ENCODE data around the gene LINC01488.

Gene LINC01488

DNA sequence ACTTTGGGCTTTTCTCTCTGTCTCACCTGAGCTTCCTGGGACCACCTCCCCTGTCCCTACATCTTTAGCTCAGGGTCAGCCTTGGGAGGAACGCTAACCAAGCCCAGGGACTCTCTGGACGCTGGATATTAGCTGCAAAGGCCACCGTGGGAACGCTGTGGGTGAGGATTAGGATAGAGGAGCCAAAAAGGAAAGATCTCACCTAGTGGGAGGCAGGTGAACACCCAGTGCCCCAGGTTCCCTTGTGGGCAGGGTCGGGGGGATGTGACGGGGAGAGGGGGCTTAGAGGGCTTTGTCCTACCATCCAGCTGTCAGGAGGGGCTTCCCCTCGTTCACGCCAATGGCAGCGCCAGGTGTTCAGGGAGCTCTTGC is 50.2 kb downstream of the LINC01488 start:
- DNase-seq = no peak

DNA sequence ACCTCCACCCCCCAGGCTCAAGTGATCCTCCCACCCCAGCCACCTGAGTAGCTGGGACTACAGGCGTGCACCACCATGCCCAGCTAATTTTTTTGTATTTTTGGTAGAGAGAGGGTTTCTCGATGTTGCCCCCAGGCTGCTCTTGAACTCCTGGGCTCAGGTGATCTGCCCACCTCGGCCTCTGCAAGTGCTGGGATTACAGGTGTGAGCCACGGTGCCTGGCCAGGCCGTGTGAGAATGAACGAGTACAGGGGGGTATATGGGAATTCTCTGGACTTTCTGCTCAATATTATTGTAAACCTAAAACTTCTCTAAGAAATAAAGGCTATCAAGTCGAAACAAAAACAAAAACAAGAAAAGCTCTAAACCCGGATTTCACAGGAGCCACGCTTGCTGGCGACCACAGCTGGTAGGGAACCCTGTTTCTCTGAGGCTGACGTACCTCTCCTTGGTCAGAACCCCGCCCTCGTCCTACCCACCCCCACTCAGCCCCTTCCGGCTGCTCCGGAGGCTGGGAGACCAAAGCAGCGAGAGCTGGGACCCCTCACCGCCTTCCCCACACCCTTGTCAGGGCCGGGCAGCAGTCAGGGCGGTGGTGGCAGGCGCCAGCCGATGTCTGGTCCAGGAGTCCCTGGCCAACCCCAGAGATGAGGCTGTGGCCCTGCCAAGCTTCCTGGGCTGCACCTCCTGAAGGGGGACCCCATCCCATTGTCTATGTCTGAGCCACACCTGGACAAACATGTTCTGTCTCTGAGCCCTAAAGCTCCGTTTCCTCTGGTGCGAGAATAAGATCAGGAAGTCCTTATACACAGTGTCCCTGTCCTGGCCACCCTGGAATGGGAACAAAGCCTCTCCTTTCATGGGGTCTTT is 52.1 kb downstream of the LINC01488 start:
- no peak for DNase-seq

GRCh38 chr11:69534166-69534530 is 52.7 kb downstream of the LINC01488 start:
- DNase-seq = peak in 1 of 2 experiments; percentile 40

GRCh38 chr11:69535908-69536307 is 54.4 kb downstream of the LINC01488 start:
- DNase-seq = no peak

GRCh38 chr11:69536406-69536805 is 54.9 kb downstream of the LINC01488 start:
- DNase-seq = no peak

DNA sequence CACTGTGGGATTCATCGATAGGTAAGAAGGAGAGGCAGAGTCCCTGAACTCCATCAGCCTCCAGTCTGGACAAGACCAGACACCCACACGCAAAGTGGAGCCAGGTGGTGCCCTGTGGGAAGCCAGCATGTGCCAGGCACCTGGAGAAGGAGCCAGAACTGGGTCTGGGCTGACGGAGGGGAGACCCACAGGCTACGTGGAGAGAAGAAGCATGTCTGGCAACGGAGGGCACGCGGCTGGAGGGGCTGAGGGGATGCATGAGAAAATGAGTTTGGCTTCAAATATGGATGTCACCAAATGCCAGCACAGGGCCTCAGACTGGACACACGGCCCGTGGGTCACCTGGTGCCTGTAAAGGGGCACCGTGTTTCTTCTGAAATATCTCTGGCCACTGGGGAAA is 55.7 kb downstream of the LINC01488 start:
- no peak for DNase-seq

GRCh38 chr11:69537855-69538640 is 56.6 kb downstream of the LINC01488 start:
- DNase-seq = no peak

DNA sequence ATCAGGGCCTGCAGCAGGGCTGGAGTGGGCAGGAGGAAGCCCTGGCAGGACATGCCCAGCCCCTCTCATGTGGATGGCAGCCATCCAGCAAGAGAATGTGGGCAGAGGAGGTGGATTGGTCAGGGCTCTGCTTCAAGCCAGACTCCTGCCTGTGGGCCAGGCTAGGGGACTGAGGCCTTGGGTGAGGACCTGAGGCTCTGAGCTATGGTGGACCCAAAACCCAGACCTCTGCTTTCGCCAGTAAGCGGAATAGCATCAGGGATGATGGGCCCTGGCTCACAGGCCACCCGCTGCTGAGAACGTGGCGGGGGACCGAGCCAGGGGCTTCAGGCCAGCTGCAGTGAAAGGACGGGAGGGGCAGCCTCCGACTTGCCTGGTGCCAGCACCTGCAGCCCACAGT is 57.4 kb downstream of the LINC01488 start:
- no peak for DNase-seq

GRCh38 chr11:69539416-69540117 is 58.1 kb downstream of the LINC01488 start:
- no peak for DNase-seq

DNA sequence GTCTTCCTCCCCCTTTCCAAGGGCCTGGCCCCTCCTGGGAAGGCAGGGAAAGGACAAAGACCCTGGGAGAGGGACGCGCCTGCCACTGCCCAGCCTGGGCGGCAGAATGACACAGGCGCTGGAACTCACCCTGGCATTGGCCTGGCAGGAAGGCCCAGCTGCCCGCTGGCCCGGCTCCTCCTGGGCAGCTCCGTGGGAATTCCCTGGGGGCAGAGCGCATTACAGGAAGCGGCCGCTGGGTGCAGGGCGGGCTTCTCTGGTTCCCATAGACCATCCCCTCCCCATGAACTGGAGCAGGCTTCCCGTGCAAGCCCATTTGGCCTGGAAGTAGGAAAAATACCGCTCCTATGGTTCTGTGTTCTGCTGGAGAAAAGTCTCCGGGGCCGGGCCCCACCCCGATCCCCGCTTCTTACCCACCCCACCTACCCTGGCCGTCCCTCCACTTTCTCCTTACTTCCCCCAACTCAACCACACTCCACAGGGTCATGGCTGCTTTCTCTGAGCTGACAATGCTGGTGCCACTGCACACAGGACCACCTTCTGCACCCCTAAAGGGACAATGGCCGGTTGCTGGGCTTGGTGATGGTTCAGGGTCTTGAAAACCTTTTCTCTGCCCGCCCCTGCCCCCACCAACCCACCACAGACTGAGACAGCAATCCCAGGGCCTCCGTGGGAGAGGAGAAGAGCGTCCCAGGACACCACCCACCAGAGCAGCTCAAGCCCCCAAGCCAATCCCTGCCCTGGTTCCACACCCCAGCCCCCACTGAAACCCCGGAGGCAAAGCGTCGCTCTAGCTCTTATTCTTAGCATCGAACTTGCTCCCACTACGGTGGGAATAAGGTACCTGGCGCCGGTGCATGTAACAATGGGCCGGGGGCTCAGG is 58.9 kb downstream of the LINC01488 start:
- DNase-seq = peak in 1 of 2 experiments; percentile 74

- no peak for DNase-seq
These were observed 59.5 kb downstream of the LINC01488 start for GRCh38 chr11:69541001-69541285.

DNA sequence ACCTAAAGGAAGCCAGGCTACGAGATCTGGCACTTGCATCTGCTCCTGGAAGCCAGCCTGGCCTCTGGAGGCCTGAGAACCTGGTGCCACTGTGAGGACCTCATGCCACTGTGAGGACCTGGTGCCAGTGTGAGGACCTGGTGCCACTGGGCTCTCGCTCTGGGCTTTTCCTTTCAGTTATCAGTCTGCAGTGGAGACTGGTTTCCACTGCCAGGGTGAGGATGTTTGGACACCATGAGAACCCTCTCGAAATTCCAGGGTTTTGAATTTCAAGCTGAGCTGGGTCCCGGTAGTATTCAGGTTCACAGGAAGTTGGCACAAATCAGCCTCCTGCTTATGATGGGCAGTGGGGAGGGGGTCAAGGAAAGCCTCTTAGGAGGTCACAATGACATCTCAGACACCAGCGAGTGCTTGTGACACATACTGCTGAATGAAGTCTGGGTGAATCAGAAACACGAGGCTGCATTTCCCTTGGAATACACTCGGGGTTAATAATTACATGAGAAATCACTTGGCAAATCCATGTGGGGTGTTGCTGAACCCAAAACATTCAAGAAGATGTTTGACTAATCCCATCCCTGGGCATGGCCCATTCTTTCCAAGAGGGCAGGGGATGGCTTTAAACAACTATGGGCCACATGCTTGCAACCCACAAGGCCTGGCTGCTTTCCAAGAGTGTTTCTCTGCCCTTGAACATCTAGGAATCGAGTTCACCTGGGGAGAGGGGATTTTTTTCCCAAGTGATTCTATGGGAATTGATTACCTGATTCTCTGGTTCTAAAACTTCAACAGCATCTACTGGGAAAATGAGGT is 60.2 kb downstream of the LINC01488 start:
- no peak for DNase-seq

DNA sequence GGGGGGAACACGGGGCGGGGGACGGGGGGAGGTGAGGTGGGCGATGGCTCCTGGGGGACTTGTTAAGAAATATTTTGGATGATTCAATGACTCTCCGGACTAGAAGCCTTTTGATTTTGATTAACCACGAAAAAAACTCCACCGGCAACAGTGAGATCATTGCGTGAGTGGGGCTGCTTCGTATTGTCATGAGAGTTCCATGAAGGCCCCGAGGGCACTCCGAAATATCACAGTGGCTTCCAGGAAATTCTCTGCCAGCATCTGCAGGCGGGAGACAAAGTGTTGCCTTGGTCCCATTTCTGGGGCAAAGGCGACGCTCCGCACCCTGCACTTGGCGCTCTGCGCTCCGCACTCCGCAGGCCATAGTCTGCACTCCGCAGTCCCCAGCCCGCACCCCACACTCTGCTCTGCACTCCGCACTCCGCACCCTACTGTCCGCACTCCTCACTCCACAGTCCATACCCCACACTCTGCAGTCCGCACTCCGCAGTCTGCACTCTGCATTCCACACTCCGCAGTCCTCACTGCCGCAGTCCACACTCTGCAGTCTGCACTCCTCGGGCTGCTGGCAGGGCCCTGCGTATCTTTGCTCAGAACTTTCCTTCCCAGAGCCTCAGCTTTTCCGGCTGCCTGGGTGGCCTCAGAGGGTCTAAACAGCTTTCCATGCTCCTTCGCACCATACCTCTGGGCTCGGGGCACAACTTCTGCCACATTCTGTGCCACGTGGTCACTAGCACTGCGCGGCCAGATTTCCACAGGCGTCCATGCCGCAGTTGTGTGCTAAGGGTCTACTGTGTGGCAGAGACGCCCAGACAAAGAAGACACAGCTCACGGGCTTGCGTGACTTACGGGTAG is 61.1 kb downstream of the LINC01488 start:
- DNase-seq = no peak
